ENCODE data around the gene DGLUCY.

The DGLUCY gene

GRCh38 chr14:91273885-91274273 lies 160.0 kb downstream of the DGLUCY start:
- no peak for DNase-seq (ENCODE audit: low read depth in 1 of 2, low spot score in 1 of 2)

DNA sequence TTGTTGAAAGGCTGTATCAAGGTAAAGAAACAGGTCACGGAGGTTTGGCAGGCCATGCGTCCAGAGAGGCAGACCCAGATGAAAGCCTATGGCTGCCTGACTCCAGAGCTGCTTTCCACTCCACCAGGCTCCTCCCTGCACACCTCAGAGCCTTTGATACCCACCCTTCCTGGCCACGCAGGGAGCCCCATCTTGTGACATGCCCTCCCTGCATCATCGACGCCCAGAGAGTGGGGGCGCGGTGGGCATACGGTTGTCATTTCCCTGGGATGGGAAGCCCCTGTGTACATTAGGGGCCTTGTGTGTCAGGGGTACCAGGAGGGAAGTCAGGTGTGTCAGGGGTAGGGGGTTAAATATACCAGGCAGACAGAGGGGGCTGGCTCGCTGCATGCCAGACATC lies 160.9 kb downstream of the DGLUCY start:
- no peak for DNase-seq (ENCODE audit: low read depth in 1 of 2, low spot score in 1 of 2)
